Measurements from ENCODE around the gene SPATA46.

SPATA46 gene

GRCh38 chr1:162371611-162372010, 5.0 kb downstream of the SPATA46 start:
- H3K36me3 ChIP-seq (ENCODE audit: insufficient read depth, low read length) = no peaks in the 10 kb centered on the region
- H3K4me3 ChIP-seq (ENCODE audit: low read length, poor library complexity, severe bottlenecking) = no peak overlapping the region
- no peaks in the 10 kb centered on the region for H4K20me1 ChIP-seq (ENCODE audit: insufficient read depth, low read length, poor library complexity, severe bottlenecking)
- H3F3A ChIP-seq (ENCODE audit: low read depth) = no peaks in the 10 kb centered on the region
- no peaks in the 10 kb centered on the region for H3K9me3 ChIP-seq (ENCODE audit: insufficient read depth, low read depth, low read length)
- H3K4me1 ChIP-seq (ENCODE audit: insufficient read depth, low read length, poor library complexity, severe bottlenecking) = peaks cover 25% of the 10 kb centered on the region
- no peaks in the 10 kb centered on the region for H3K79me2 ChIP-seq (ENCODE audit: insufficient read depth, low read length)
- no peaks in the 10 kb centered on the region for H3K9me2 ChIP-seq (replicated peaks; ENCODE audit: low read depth, low read length)
- H3K9ac ChIP-seq (ENCODE audit: low read depth, low read length, poor library complexity, severe bottlenecking) = no peak overlapping the region
- H3K4me2 ChIP-seq (ENCODE audit: low read depth, low read length, poor library complexity, severe bottlenecking) = no peak overlapping the region
- no peak overlapping the region for H2AFZ ChIP-seq (ENCODE audit: low read length)
- TF ChIP-seq EZH2phosphoT487 (IDR thresholded peaks at IDR 0.05; ENCODE audit: borderline replicate concordance) (no peak), CTCF (conservative IDR thresholded peaks at IDR 0.05; ENCODE audit: low read length) (no peak)
- no peaks in the 10 kb centered on the region for H3K27me3 ChIP-seq (ENCODE audit: insufficient read depth, low read length, poor library complexity, severe bottlenecking)

GRCh38 chr1:162370721-162371120, 5.9 kb downstream of the SPATA46 start:
- no peaks in the 10 kb centered on the region for H3K9me3 ChIP-seq (ENCODE audit: insufficient read depth, low read depth, low read length)
- no peaks in the 10 kb centered on the region for H3F3A ChIP-seq (ENCODE audit: low read depth)
- TF ChIP-seq CTCF (conservative IDR thresholded peaks at IDR 0.05; ENCODE audit: low read length) = no peak
- TF ChIP-seq EZH2phosphoT487 (IDR thresholded peaks at IDR 0.05; ENCODE audit: borderline replicate concordance) = no peak
- no peaks in the 10 kb centered on the region for H3K79me2 ChIP-seq (ENCODE audit: insufficient read depth, low read length)
- no peak overlapping the region for H3K4me2 ChIP-seq (ENCODE audit: low read depth, low read length, poor library complexity, severe bottlenecking)
- no peak overlapping the region for H3K4me3 ChIP-seq (ENCODE audit: low read length, poor library complexity, severe bottlenecking)
- H3K36me3 ChIP-seq (ENCODE audit: insufficient read depth, low read length) = no peaks in the 10 kb centered on the region
- no peak overlapping the region for H2AFZ ChIP-seq (ENCODE audit: low read length)
- no peak overlapping the region for H3K9ac ChIP-seq (ENCODE audit: low read depth, low read length, poor library complexity, severe bottlenecking)
- H3K9me2 ChIP-seq (replicated peaks; ENCODE audit: low read depth, low read length) = no peaks in the 10 kb centered on the region
- no peaks in the 10 kb centered on the region for H4K20me1 ChIP-seq (ENCODE audit: insufficient read depth, low read length, poor library complexity, severe bottlenecking)
- H3K27me3 ChIP-seq (ENCODE audit: insufficient read depth, low read length, poor library complexity, severe bottlenecking) = no peaks in the 10 kb centered on the region
- H3K4me1 ChIP-seq (ENCODE audit: insufficient read depth, low read length, poor library complexity, severe bottlenecking) = peaks cover 25% of the 10 kb centered on the region

GRCh38 chr1:162370161-162370560, 6.5 kb downstream of the SPATA46 start:
- H4K20me1 ChIP-seq (ENCODE audit: insufficient read depth, low read length, poor library complexity, severe bottlenecking) = no peaks in the 10 kb centered on the region
- H3K36me3 ChIP-seq (ENCODE audit: insufficient read depth, low read length) = no peaks in the 10 kb centered on the region
- H3K9ac ChIP-seq (ENCODE audit: low read depth, low read length, poor library complexity, severe bottlenecking) = no peak overlapping the region
- no peaks in the 10 kb centered on the region for H3K79me2 ChIP-seq (ENCODE audit: insufficient read depth, low read length)
- H3K9me3 ChIP-seq (ENCODE audit: insufficient read depth, low read depth, low read length) = no peaks in the 10 kb centered on the region
- no peak overlapping the region for H3K4me2 ChIP-seq (ENCODE audit: low read depth, low read length, poor library complexity, severe bottlenecking)
- no peaks in the 10 kb centered on the region for H3F3A ChIP-seq (ENCODE audit: low read depth)
- TF ChIP-seq CTCF (conservative IDR thresholded peaks at IDR 0.05; ENCODE audit: low read length) (no peak), EZH2phosphoT487 (IDR thresholded peaks at IDR 0.05; ENCODE audit: borderline replicate concordance) (no peak)
- H3K4me1 ChIP-seq (ENCODE audit: insufficient read depth, low read length, poor library complexity, severe bottlenecking) = peaks cover 25% of the 10 kb centered on the region
- no peak overlapping the region for H3K4me3 ChIP-seq (ENCODE audit: low read length, poor library complexity, severe bottlenecking)
- no peaks in the 10 kb centered on the region for H3K9me2 ChIP-seq (replicated peaks; ENCODE audit: low read depth, low read length)
- no peak overlapping the region for H2AFZ ChIP-seq (ENCODE audit: low read length)
- H3K27me3 ChIP-seq (ENCODE audit: insufficient read depth, low read length, poor library complexity, severe bottlenecking) = no peaks in the 10 kb centered on the region
